ENCODE data around the gene CACNA1C.

CACNA1C gene

DNA sequence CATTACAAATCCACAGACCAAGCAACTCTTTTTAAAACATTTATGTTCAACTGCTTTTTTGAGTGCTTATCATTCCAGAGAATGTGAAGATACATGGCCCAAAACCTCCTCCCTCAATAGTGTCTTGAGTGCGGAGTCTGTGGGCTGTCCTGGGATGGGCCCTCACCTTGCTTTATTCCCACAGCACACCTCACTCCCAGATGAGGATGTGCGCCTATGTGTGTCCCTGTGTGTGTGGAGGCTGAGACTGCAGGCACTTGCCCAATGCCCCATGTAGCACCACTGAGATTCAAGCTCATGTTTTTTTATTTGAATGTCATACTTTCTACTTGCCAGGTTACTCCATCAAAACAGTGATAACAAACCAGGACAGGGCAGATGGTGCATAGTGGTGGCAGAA lies 291.7 kb downstream of the CACNA1C start:
- TF ChIP-seq, protein P1, sequence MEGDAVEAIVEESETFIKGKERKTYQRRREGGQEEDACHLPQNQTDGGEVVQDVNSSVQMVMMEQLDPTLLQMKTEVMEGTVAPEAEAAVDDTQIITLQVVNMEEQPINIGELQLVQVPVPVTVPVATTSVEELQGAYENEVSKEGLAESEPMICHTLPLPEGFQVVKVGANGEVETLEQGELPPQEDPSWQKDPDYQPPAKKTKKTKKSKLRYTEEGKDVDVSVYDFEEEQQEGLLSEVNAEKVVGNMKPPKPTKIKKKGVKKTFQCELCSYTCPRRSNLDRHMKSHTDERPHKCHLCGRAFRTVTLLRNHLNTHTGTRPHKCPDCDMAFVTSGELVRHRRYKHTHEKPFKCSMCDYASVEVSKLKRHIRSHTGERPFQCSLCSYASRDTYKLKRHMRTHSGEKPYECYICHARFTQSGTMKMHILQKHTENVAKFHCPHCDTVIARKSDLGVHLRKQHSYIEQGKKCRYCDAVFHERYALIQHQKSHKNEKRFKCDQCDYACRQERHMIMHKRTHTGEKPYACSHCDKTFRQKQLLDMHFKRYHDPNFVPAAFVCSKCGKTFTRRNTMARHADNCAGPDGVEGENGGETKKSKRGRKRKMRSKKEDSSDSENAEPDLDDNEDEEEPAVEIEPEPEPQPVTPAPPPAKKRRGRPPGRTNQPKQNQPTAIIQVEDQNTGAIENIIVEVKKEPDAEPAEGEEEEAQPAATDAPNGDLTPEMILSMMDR (conservative IDR thresholded peaks at IDR 0.05), result no peak
- no peak for TF ChIP-seq ZFX (IDR thresholded peaks at IDR 0.05)
- no peak overlapping the region for H3K27ac ChIP-seq

- TF ChIP-seq, protein P1 (conservative IDR thresholded peaks at IDR 0.05), result no peak
- no peak for TF ChIP-seq ZFX (IDR thresholded peaks at IDR 0.05)
- no peak overlapping the region for H3K27ac ChIP-seq
These were observed 292.1 kb downstream of the CACNA1C start for GRCh38 chr12:2344885-2345284.

DNA sequence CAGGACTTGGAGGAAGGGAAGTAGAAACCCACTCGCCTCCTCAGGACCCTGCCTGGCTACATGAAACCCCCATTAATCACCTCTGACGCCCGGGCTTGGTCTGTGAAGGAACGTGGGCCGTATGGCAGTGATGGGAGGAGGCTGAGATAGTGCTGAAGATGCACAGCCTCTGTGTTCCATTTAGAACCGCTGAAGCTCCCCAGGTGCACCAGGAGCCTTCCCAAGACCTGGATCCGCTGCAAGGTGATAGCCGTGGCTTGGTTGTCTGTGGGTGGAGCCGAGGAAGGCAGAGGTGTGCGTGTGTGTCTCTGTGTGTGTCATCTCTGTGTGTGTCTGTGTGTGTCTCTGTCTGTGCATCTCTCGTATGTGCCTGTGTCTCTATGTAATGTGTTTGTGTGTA lies 293.1 kb downstream of the CACNA1C start:
- TF ChIP-seq ZFX (IDR thresholded peaks at IDR 0.05), result no peak
- TF ChIP-seq, protein P1 (conservative IDR thresholded peaks at IDR 0.05), result no peak
- no peak overlapping the region for H3K27ac ChIP-seq

DNA sequence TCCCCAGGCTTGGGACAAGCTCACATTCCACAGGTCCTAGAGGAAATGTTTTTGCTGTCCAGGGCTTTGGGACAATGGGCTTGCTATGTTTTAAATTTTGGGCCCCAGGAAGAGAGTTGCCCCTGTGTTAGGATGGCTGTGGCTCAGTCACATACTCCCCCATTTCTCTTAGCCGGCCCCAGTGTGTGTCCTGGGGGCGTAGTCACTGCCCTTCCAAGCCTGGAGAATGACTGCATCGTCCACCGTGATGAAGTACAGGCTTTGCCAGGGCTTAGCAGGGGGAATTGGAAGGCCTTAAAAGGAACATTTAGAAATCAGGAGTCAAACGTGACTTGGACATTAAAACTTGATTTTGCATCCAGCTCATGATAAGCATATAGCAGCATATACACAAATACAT lies 293.6 kb downstream of the CACNA1C start:
- TF ChIP-seq, protein P1 (conservative IDR thresholded peaks at IDR 0.05), result no peak
- TF ChIP-seq ZFX (IDR thresholded peaks at IDR 0.05), result no peak
- H3K27ac ChIP-seq, result no peak overlapping the region

DNA sequence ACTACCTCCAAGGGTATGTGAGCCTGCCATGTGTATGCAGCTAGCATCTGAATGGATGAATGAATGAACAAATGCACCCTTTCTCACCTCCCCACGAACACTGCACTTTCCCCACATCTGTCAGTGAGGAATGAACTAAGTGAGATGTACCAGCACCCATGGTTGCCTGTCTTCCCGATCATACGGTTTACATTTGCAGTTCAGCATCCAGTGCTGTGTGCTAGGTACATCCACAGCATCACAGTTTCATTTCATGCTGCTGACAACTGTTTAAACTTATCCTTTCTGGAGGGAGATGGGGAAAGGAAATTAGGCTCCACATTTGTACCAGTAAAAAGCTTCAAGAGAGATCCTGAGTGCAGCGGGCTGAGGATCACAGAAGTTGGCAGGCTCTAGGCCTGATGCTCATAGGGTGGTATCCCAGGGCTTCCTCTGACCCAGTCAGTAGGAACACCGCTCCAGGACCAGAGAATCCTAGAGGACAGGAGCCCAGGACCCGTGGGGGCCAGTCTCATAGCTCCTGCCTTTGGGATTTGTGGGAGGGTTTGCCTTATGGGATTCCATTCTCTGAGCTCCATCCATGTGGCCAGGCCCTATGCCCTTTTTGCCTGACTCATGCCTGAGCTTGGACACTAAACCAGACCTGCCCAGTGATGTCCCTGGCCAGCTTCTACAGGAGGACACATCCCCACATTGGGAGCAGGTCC lies 294.5 kb downstream of the CACNA1C start:
- no peak for TF ChIP-seq ZFX (IDR thresholded peaks at IDR 0.05)
- TF ChIP-seq, protein P1 (conservative IDR thresholded peaks at IDR 0.05), result no peak
- no peak overlapping the region for H3K27ac ChIP-seq

DNA sequence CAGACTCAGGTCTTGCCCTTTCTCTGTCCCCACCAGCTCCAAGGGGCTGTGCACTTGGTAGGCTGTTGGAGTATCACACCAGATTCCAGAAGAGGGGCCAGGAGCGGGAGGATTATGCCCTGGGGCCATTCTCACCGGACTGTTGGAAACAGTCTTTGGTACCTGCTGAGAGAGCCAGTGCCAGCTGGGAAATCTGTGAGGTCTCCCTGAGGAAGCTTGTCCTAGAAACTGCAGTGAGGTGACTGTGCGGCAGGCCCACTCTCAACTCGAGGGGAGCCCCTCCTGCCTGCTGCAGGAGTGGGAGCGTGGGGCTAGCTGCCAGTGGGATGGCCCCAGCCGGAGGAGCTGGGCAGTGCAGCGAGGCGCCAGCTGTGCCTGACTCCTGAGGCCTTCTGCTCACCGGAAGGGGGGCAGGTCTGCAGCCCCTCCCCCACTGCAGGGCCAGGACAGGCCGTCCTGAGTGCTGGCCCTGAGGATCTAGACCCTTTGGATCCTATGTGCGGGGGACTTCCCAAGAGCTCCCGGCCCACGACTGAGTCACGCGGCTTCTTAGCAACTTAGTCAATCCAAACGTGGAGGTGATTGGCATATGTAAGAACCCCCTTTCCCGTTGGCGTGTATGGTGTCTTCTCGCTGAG lies 295.2 kb downstream of the CACNA1C start:
- no peak for TF ChIP-seq ZFX (IDR thresholded peaks at IDR 0.05)
- TF ChIP-seq, protein P1 (conservative IDR thresholded peaks at IDR 0.05), result no peak

GRCh38 chr12:2348482-2348852 lies 295.7 kb downstream of the CACNA1C start:
- TF ChIP-seq ZFX (IDR thresholded peaks at IDR 0.05), result no peak
- TF ChIP-seq, protein P1 (conservative IDR thresholded peaks at IDR 0.05), result no peak
- H3K27ac ChIP-seq, result no peak overlapping the region

More for the DNA sequence above, 295.2 kb downstream of the CACNA1C start:
- H3K27ac ChIP-seq, result no peak overlapping the region

Measured in C4-2B (cell line).